ENCODE data around the gene RPAP3. TPM values are rescaled to one million over a fixed set of nuclear protein-coding genes. Genes with fewer than 3 reads are reported as not detected.
A peak's percentile ranks its signal among the peaks of the same experiment; 100 is the strongest.

RPAP3 gene
- total RNA-seq, 1 donor from 2014 or later, result 27.7 TPM

- DNase-seq (ENCODE audit: low read depth), result no peak
Measured at GRCh38 chr12:47710278-47710677, 4.4 kb upstream of the RPAP3 start.

GRCh38 chr12:47709671-47710070 is 3.8 kb upstream of the RPAP3 start:
- no peak for TF ChIP-seq CTCF (IDR thresholded peaks at IDR 0.05; ENCODE audit: insufficient read depth, low read length, poor library complexity, severe bottlenecking)
- Histone ChIP-seq H3K36me3 (ENCODE audit: control insufficient read depth, insufficient read depth, low read length) (no peaks in the 10 kb centered on the region), H3K27me3 (ENCODE audit: control insufficient read depth, insufficient read depth, low read length) (no peaks in the 10 kb centered on the region), H3K4me3 (ENCODE audit: low read depth, low read length) (no peak overlapping the region)
- DNase-seq (ENCODE audit: low read depth), result no peak

More at GRCh38 chr12:47710278-47710677, 4.4 kb upstream of the RPAP3 start:
- TF ChIP-seq CTCF (IDR thresholded peaks at IDR 0.05; ENCODE audit: insufficient read depth, low read length, poor library complexity, severe bottlenecking), result no peak
- Histone ChIP-seq H3K27me3 (ENCODE audit: control insufficient read depth, insufficient read depth, low read length) (no peaks in the 10 kb centered on the region), H3K36me3 (ENCODE audit: control insufficient read depth, insufficient read depth, low read length) (no peaks in the 10 kb centered on the region), H3K4me3 (ENCODE audit: low read depth, low read length) (no peak overlapping the region)

GRCh38 chr12:47709237-47709636 is 3.4 kb upstream of the RPAP3 start:
- H3K27me3 ChIP-seq (ENCODE audit: control insufficient read depth, insufficient read depth, low read length), result no peaks in the 10 kb centered on the region
- no peak for DNase-seq (ENCODE audit: low read depth)
- TF ChIP-seq CTCF (IDR thresholded peaks at IDR 0.05; ENCODE audit: insufficient read depth, low read length, poor library complexity, severe bottlenecking), result no peak
- no peaks in the 10 kb centered on the region for H3K36me3 ChIP-seq (ENCODE audit: control insufficient read depth, insufficient read depth, low read length)
- no peak overlapping the region for H3K4me3 ChIP-seq (ENCODE audit: low read depth, low read length)

- no peaks in the 10 kb centered on the region for H3K36me3 ChIP-seq (ENCODE audit: control insufficient read depth, insufficient read depth, low read length)
- no peak for DNase-seq (ENCODE audit: low read depth)
- no peaks in the 10 kb centered on the region for H3K27me3 ChIP-seq (ENCODE audit: control insufficient read depth, insufficient read depth, low read length)
- no peak for TF ChIP-seq CTCF (IDR thresholded peaks at IDR 0.05; ENCODE audit: insufficient read depth, low read length, poor library complexity, severe bottlenecking)
- no peak overlapping the region for H3K4me3 ChIP-seq (ENCODE audit: low read depth, low read length)
Measured at GRCh38 chr12:47707905-47708543, 2.2 kb upstream of the RPAP3 start.

- Histone ChIP-seq H3K36me3 (ENCODE audit: control insufficient read depth, insufficient read depth, low read length) (no peaks in the 10 kb centered on the region), H3K4me3 (ENCODE audit: low read depth, low read length) (no peak overlapping the region), H3K27me3 (ENCODE audit: control insufficient read depth, insufficient read depth, low read length) (no peaks in the 10 kb centered on the region)
- no peak for TF ChIP-seq CTCF (IDR thresholded peaks at IDR 0.05; ENCODE audit: insufficient read depth, low read length, poor library complexity, severe bottlenecking)
- DNase-seq (ENCODE audit: low read depth), result no peak
Measured at GRCh38 chr12:47707355-47707754, 1.5 kb upstream of the RPAP3 start.

- Histone ChIP-seq H3K4me3 (ENCODE audit: low read depth, low read length) (peak overlapping the region; percentile 78), H3K36me3 (ENCODE audit: control insufficient read depth, insufficient read depth, low read length) (no peaks in the 10 kb centered on the region), H3K27me3 (ENCODE audit: control insufficient read depth, insufficient read depth, low read length) (no peaks in the 10 kb centered on the region)
- TF ChIP-seq CTCF (IDR thresholded peaks at IDR 0.05; ENCODE audit: insufficient read depth, low read length, poor library complexity, severe bottlenecking), result no peak
- DNase-seq (ENCODE audit: low read depth), result no peak
Measured at GRCh38 chr12:47705229-47705565, 633 bp downstream of the RPAP3 start.

Data from kidney epithelial cell (primary cell).